ENCODE results near the gene DOCK8. TPM values are rescaled to one million over a fixed set of nuclear protein-coding genes. Genes with fewer than 3 reads are reported as not detected.

The DOCK8 gene
- total RNA-seq, 1 donor = 80.8 TPM

DNA sequence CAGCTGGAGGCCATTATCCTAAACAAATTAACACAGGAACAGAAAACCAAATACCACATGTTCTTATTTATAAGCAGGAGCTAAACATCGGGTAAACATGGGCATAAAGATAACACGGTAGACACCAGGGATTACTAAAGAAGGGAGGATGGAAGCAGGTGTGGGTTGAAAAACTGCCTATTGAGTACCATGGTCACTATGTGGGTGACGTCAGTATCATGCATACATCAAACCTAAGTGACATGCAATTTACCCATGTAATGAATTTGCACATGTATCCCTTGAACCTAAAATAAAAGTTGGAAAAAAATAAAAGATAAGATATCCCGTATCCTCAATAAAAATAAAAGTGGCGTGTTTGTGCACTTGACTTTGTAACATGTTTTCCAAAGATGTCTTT, 88.8 kb downstream of the DOCK8 start:
- Histone ChIP-seq H3K9me3 (ENCODE audit: low read depth, low read length) (no peaks in the 10 kb centered on the region), H3K4me3 (ENCODE audit: low read length) (no peak overlapping the region), H3K4me1 (ENCODE audit: insufficient read depth, low read length) (peaks cover 2% of the 10 kb centered on the region), H3K27me3 (ENCODE audit: insufficient read depth, low read length) (no peaks in the 10 kb centered on the region)

DNA sequence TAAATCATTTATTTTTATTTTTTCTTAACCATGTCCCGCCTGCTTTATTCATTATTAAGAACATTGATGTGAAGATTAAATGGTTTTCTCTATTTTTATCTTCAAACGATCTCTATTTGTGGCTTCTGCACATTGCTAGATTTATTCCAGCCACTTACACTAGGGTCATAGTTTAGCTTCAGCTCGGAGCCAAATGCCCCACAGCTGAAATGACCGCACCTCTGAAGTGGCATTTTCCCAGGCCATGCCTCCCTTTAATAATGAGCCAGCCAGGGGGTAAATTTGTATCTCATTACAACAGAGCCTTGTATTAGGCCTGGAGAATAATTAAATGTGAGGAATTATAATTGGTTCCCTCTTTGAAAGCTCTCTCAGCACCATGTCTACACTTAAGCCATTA, 89.4 kb downstream of the DOCK8 start:
- Histone ChIP-seq H3K4me3 (ENCODE audit: low read length) (no peak overlapping the region), H3K9me3 (ENCODE audit: low read depth, low read length) (no peaks in the 10 kb centered on the region), H3K27me3 (ENCODE audit: insufficient read depth, low read length) (no peaks in the 10 kb centered on the region), H3K4me1 (ENCODE audit: insufficient read depth, low read length) (no peaks in the 10 kb centered on the region)

DNA sequence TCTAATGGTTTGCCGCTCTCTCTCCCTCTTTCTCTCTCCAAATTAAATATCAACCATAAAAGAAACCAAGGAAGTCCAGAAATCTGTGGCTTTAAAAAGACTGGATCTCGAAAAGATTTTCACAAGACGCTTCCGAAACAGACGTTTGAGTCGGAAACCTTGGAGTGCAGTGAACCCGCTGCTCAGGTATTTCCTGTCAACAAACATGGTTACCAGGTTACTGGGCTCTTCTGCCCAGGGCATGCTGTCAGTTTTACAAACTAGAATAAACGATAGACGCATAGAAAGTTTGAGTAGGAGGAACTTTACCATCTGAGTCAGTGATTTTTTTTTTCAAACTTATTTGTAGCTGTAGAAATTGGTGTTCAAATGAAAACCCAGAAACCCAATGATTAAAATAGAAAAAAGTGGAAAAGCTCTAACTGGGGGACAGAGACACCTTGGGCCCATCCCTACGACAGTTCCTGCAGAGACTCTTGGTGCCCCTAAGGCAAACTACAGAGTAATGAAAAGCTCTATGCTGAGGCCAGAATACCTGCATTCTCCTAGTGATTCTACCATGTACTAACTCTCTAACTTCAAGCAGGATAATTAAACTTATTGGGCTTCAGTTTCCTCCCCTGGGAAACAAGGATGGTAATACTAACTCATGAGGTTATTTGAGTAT, 90.0 kb downstream of the DOCK8 start:
- no peak overlapping the region for H3K4me3 ChIP-seq (ENCODE audit: low read length)
- no peaks in the 10 kb centered on the region for H3K9me3 ChIP-seq (ENCODE audit: low read depth, low read length)

DNA sequence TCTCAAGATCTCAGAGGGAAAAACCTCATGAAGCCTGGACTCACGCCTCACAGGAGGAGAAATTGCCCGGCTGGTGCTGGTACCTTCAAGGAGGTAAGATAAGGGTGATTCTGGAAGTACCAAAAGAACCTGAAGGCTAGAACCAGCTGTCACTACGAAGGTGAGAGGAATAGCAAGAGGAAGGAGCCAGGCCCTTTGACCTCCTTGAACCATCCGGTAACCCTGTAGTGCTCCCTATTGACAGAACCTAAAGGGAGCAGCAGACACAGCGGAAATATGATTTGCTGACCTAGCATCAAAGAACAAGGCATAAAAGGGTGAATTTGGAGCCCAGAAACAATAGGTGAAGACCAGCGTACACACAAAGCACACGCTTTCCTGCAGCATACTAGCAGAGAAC, 92.2 kb downstream of the DOCK8 start:
- H3K4me3 ChIP-seq (ENCODE audit: low read length) = no peak overlapping the region
- H3K27me3 ChIP-seq (ENCODE audit: insufficient read depth, low read length) = no peaks in the 10 kb centered on the region
- no peaks in the 10 kb centered on the region for H3K9me3 ChIP-seq (ENCODE audit: low read depth, low read length)
- H3K4me1 ChIP-seq (ENCODE audit: insufficient read depth, low read length) = no peaks in the 10 kb centered on the region

More for the DNA sequence above, 90.0 kb downstream of the DOCK8 start:
- Histone ChIP-seq H3K27me3 (ENCODE audit: insufficient read depth, low read length) (no peaks in the 10 kb centered on the region), H3K4me1 (ENCODE audit: insufficient read depth, low read length) (no peaks in the 10 kb centered on the region)

DNA sequence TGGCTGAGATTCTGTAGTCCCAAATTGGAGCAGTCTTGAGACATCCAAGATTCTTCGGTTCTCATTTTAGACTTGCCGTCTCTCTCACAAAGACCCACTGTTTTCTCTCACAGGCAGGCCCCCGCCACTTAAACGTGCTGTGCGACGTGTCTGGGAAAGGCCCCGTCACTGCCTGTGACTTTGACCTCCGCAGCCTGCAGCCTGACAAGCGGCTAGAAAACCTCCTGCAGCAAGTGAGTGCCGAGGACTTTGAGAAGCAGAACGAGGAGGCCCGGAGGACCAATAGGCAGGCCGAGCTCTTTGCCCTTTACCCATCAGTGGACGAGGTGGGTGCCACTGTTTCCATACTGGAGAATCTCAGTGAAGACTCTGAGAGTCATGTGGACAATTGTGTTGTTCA, 97.2 kb downstream of the DOCK8 start:
- H3K4me1 ChIP-seq (ENCODE audit: insufficient read depth, low read length) = no peaks in the 10 kb centered on the region
- no peak overlapping the region for H3K4me3 ChIP-seq (ENCODE audit: low read length)
- no peaks in the 10 kb centered on the region for H3K9me3 ChIP-seq (ENCODE audit: low read depth, low read length)
- H3K27me3 ChIP-seq (ENCODE audit: insufficient read depth, low read length) = no peaks in the 10 kb centered on the region

DNA sequence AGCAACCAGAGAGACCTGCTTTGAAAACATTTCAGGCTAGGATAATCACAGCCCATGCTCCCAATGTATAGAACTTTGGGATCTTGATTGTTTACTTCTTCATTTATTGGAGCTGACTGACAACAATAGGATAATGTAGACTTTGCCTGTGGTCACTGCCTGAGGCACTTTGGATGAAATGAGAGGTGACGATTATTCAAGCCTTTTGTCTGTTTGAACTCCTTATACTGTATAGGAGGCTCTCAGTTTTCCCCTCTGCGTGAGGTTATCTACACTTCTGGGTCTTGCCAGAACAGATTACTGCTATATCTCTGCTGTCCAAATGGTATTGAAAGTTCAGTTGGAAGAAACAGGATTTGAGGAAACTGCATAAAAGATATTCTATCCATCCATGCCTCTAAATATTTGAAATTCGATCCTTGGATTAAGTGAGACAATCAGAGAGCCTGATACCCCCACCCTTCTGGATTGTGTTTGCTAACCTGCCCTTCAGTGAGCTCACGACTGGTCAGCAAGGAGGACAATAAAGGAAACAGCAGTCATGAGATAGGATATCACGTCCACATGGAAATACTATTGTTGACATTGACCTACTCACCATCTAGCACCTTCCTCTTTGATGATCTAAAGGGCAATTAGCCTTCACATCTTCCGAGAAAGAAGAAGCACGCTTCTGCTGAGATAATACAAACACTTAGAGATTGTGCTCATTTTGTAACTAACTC, 98.1 kb downstream of the DOCK8 start:
- no peaks in the 10 kb centered on the region for H3K9me3 ChIP-seq (ENCODE audit: low read depth, low read length)
- H3K4me3 ChIP-seq (ENCODE audit: low read length) = no peak overlapping the region
- no peaks in the 10 kb centered on the region for H3K4me1 ChIP-seq (ENCODE audit: insufficient read depth, low read length)
- no peaks in the 10 kb centered on the region for H3K27me3 ChIP-seq (ENCODE audit: insufficient read depth, low read length)

DNA sequence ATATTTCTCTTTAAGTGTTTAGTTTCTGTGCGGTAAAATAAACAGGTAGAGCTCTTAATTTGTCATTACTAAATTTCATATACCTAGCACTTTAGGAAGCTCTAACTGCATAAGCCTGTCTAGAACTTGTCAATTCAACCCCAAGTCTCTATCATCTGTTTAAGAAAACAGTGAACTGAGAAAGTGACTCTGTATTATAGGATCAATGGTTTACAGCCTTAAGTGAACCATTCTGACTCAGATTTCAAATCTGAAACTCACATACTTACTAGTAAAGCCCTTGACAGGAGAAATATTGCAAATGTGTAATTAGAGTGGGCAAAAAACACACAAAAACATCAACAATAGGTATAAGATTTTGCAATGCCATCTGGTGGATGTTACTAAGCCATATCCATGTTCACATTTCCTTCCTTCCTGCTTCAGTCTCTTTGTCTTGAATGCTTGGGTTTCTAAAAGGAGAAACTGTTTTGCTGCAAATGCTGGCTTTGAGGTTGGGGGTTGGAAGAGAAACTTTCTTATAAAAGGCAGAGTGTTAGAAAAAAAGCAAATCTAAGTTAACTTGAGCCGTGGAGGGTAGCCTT, 101.8 kb downstream of the DOCK8 start:
- Histone ChIP-seq H3K4me1 (ENCODE audit: insufficient read depth, low read length) (no peaks in the 10 kb centered on the region), H3K4me3 (ENCODE audit: low read length) (no peak overlapping the region)

DNA sequence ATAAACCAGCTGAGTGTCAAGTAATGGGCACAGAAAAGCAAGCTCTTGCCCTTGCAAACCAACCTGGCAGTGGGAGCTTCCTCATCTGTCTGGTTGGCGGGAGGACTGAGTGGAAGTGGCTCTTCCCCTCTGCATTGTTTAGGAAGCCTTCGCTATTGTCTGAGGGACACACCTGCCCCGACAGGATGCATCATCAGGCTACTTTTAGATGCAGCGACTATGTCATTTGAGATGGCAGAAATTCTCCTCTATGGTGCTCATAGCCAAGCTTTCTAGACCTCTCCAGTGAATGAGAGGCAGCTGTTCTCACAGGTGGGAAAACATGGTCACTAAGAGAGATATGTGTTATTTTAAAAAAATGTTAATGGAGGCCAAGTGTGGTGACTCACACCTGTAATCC, 104.0 kb downstream of the DOCK8 start:
- no peaks in the 10 kb centered on the region for H3K27me3 ChIP-seq (ENCODE audit: insufficient read depth, low read length)
- H3K9me3 ChIP-seq (ENCODE audit: low read depth, low read length) = no peaks in the 10 kb centered on the region
- H3K4me1 ChIP-seq (ENCODE audit: insufficient read depth, low read length) = no peaks in the 10 kb centered on the region
- H3K4me3 ChIP-seq (ENCODE audit: low read length) = no peak overlapping the region

More for the DNA sequence above, 101.8 kb downstream of the DOCK8 start:
- Histone ChIP-seq H3K9me3 (ENCODE audit: low read depth, low read length) (no peaks in the 10 kb centered on the region), H3K27me3 (ENCODE audit: insufficient read depth, low read length) (no peaks in the 10 kb centered on the region)

DNA sequence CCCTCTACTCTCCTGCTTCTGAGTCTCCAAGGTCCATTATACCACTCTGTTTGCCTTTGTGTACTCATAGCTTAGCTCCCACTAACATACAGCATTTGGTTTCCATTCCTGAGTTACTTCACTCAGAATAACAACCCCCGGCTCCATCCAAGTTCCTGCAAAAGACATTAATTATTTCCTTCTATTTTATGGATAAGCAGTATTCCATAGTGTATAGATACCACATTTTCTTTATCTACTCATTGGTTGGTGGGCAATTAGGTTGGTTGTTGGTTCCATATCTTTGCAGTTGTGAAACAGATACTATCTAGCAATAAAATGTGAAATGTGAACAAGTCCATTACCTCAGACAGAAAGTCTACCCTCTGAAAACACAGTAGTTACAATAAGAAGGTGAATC, 110.3 kb downstream of the DOCK8 start:
- Histone ChIP-seq H3K27me3 (ENCODE audit: insufficient read depth, low read length) (no peaks in the 10 kb centered on the region), H3K4me3 (ENCODE audit: low read length) (no peak overlapping the region)

DNA sequence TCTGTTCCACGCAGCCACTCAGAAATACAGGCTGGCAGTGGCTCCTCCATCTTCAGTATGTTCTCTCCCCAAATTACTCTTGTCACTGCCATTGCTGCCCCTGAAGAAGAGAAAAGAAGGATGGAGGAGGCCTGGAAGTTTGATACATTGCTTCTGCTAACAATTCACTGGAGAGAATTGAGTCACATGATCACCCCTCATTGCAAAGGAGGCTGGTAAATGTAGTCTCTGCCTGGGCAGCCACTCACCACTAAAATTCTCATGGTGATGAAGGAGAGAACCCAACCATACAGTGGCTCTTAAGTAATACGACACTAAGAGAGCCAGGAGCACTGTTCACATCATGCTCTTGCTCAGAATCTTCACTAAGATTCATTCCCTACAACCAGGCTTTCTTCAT, 112.0 kb downstream of the DOCK8 start:
- no peaks in the 10 kb centered on the region for H3K9me3 ChIP-seq (ENCODE audit: low read depth, low read length)
- no peaks in the 10 kb centered on the region for H3K27me3 ChIP-seq (ENCODE audit: insufficient read depth, low read length)
- H3K4me3 ChIP-seq (ENCODE audit: low read length) = no peak overlapping the region
- no peaks in the 10 kb centered on the region for H3K4me1 ChIP-seq (ENCODE audit: insufficient read depth, low read length)

More for the DNA sequence above, 110.3 kb downstream of the DOCK8 start:
- no peaks in the 10 kb centered on the region for H3K9me3 ChIP-seq (ENCODE audit: low read depth, low read length)
- no peaks in the 10 kb centered on the region for H3K4me1 ChIP-seq (ENCODE audit: insufficient read depth, low read length)

DNA sequence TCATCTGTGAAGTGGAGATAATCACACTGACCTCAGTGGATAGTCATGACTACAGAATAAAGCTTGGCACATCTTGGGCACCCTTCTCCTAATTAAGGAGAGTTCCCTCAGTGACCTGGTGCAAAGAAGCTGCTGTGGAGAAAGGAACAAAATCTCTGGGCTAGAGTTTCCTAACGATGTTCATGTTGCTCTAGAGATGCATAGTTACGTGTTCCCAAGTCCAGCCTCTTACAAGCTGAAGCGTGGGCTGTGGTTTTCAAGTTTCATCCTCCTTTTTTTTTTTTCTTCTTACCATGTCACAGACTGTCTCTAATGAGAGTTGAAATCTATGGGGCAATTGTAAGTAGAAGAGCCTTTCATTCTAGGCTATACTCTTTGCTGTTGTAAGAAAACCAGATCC, 113.8 kb downstream of the DOCK8 start:
- no peaks in the 10 kb centered on the region for H3K9me3 ChIP-seq (ENCODE audit: low read depth, low read length)
- H3K4me1 ChIP-seq (ENCODE audit: insufficient read depth, low read length) = no peaks in the 10 kb centered on the region
- H3K27me3 ChIP-seq (ENCODE audit: insufficient read depth, low read length) = no peaks in the 10 kb centered on the region
- H3K4me3 ChIP-seq (ENCODE audit: low read length) = no peak overlapping the region

DNA sequence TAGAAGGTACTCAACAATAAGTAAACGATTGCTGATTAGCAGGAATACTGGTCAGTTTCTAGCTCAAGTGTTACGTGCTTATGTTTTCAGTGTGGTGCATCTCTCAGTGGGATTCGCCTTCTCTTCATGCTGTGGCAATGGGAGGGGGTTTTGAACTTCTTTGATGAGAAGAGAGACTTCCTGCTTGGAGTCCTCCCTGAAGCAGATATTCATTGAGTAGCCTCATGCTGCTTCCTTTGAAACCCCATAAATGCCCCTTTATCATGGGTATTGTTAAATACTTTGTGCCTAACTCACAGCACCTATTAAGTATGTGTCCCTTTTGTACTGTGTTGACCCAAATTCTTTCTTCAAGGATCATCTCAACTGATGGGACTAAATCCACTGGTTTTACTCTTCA, 116.5 kb downstream of the DOCK8 start:
- Histone ChIP-seq H3K9me3 (ENCODE audit: low read depth, low read length) (no peaks in the 10 kb centered on the region), H3K27me3 (ENCODE audit: insufficient read depth, low read length) (no peaks in the 10 kb centered on the region), H3K4me3 (ENCODE audit: low read length) (no peak overlapping the region)

DNA sequence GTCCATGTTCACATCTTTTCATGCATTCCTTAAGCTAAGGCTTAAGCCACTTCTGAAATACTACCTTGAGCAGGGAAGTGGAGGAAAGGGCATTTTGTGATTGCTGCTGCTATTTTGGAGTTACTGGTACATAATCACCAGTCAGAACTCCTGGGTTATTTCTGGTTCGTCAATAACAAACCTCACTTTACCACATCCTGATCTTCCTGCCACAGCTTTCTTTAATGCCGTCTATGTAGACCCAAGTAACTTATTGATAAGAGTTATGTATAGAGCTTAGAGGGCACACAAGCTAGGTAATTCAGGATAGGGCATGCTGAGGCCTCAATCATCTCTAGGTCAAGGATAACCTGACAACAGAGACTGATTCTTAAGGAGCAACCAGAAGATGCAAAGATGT, 120.7 kb downstream of the DOCK8 start:
- Histone ChIP-seq H3K27me3 (ENCODE audit: insufficient read depth, low read length) (no peaks in the 10 kb centered on the region), H3K4me1 (ENCODE audit: insufficient read depth, low read length) (no peaks in the 10 kb centered on the region), H3K4me3 (ENCODE audit: low read length) (no peak overlapping the region), H3K9me3 (ENCODE audit: low read depth, low read length) (no peaks in the 10 kb centered on the region)

More for the DNA sequence above, 116.5 kb downstream of the DOCK8 start:
- no peaks in the 10 kb centered on the region for H3K4me1 ChIP-seq (ENCODE audit: insufficient read depth, low read length)

DNA sequence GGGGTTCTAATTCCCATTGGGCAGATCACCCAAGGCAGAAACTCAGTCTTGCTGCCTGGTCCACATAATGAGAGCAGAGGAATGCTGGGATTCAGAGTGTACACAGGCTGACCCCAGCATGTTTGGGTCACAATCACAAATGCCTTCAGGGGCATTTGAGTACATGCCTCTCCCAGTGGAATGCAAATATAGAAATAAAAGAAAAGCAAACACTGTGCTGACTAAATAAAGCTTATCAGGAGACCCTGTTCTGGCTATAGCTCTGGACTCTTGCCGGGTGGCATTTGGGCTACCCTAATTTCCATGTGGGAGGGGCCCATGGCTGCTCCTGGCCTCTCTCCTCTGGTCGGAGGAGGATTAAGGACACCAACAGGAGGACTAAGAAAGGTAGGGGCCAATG, 121.4 kb downstream of the DOCK8 start:
- H3K4me1 ChIP-seq (ENCODE audit: insufficient read depth, low read length) = no peaks in the 10 kb centered on the region
- no peaks in the 10 kb centered on the region for H3K27me3 ChIP-seq (ENCODE audit: insufficient read depth, low read length)
- no peak overlapping the region for H3K4me3 ChIP-seq (ENCODE audit: low read length)
- H3K9me3 ChIP-seq (ENCODE audit: low read depth, low read length) = no peaks in the 10 kb centered on the region

DNA sequence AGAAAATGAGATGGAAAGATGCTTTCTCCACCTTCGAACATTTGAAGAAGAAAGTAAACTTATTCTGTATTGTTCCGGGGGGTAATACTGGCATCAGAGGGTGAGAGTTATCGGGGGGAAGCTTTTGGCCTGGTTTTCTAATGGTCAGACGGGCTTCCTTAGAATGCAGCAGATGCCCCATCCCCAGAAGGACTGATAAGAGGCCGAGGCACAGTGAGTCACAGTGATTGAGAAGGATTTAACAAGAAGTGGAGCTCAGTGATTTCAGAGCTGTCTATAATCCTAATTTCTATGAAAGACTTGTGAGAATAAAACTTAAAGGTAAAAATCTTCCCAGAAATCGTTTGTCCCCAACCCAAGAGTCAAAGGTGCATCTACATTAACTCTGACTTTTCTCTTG, 123.9 kb downstream of the DOCK8 start:
- H3K4me1 ChIP-seq (ENCODE audit: insufficient read depth, low read length) = no peaks in the 10 kb centered on the region
- no peaks in the 10 kb centered on the region for H3K27me3 ChIP-seq (ENCODE audit: insufficient read depth, low read length)
- H3K9me3 ChIP-seq (ENCODE audit: low read depth, low read length) = no peaks in the 10 kb centered on the region
- no peak overlapping the region for H3K4me3 ChIP-seq (ENCODE audit: low read length)
